Activated gamma-delta T cell treated with anti-CD3 and anti-CD28 coated beads, Interleukin-2, amount 50 U/mL, for 16 hours (primary cell): ENCODE results near the gene RFTN1.

Source experiments
- DNase-seq: peaks from one replicate; pipeline ENCODE4 v3.0.0-alpha.2; 2020; ENCODE audit warnings: low read depth

Gene RFTN1

GRCh38 chr3:16466822-16467221, 46.7 kb downstream of the RFTN1 start:
- DNase-seq: no peak

- no peak for DNase-seq
Measured at GRCh38 chr3:16464511-16465148, 48.9 kb downstream of the RFTN1 start.

- no peak for DNase-seq
Measured at GRCh38 chr3:16463914-16464313, 49.6 kb downstream of the RFTN1 start.

GRCh38 chr3:16463119-16463518, 50.4 kb downstream of the RFTN1 start:
- DNase-seq: no peak

GRCh38 chr3:16462679-16463078, 50.8 kb downstream of the RFTN1 start:
- no peak for DNase-seq

GRCh38 chr3:16461463-16462245, 51.8 kb downstream of the RFTN1 start:
- DNase-seq: no peak

- no peak for DNase-seq
Measured at GRCh38 chr3:16460886-16461285, 52.6 kb downstream of the RFTN1 start.

- no peak for DNase-seq
Measured at GRCh38 chr3:16460273-16460672, 53.2 kb downstream of the RFTN1 start.

GRCh38 chr3:16456784-16457415, 56.6 kb downstream of the RFTN1 start:
- DNase-seq: no peak

GRCh38 chr3:16455966-16456365, 57.5 kb downstream of the RFTN1 start:
- DNase-seq: no peak

GRCh38 chr3:16455001-16455400, 58.5 kb downstream of the RFTN1 start:
- DNase-seq: no peak

GRCh38 chr3:16452261-16452660, 61.2 kb downstream of the RFTN1 start:
- no peak for DNase-seq

GRCh38 chr3:16449369-16449768, 64.1 kb downstream of the RFTN1 start:
- DNase-seq: no peak

- no peak for DNase-seq
Measured at GRCh38 chr3:16448639-16449070, 64.8 kb downstream of the RFTN1 start.

- DNase-seq: no peak
Measured at GRCh38 chr3:16447135-16447534, 66.4 kb downstream of the RFTN1 start.

- no peak for DNase-seq
Measured at GRCh38 chr3:16444344-16444743, 69.2 kb downstream of the RFTN1 start.

- DNase-seq: no peak
Measured at GRCh38 chr3:16442730-16443129, 70.8 kb downstream of the RFTN1 start.

GRCh38 chr3:16441371-16441875, 72.1 kb downstream of the RFTN1 start:
- no peak for DNase-seq

GRCh38 chr3:16439848-16440708, 73.4 kb downstream of the RFTN1 start:
- DNase-seq: no peak

- DNase-seq: no peak
Measured at GRCh38 chr3:16439163-16439847, 74.2 kb downstream of the RFTN1 start.

- no peak for DNase-seq
Measured at GRCh38 chr3:16437640-16438039, 75.9 kb downstream of the RFTN1 start.
